GM21737 (cell line): ENCODE measurements around the gene LEFTY2.
"Not testable (repeated sequence)": the region's sequence is repeated elsewhere in the genome, so short reads cannot be mapped to it uniquely, and the experiment has no call there.

ENCODE experiments used
- ATAC-seq: cut with Tn5 transposase; IDR thresholded peaks from one replicate; pipeline ENCODE4 v1.9.1; 2021; ENCODE audit warnings: mild to moderate bottlenecking, moderate library complexity; ENCODE audit not compliant: unreplicated experiment

The LEFTY2 gene

DNA sequence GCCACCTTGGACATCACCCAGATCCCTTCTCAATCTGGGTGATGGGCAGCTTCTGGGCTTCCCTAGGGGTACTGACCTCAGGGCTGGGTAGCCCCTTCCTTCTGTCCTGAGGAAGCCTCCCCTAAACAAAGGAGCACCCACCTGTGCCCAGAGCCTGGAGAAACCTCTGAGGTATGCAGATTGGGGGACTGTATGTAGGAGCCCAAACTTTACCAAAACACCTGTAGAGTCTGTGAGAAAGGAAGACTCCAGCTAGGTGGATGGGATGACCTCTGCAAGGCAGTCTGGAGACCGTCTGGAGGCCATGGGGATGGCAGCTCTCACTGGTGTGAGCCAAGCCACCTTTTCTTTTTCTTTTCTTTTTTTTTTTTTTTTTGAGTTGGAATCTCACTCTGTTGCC lies 13.7 kb upstream of the LEFTY2 start:
- no peak for ATAC-seq

DNA sequence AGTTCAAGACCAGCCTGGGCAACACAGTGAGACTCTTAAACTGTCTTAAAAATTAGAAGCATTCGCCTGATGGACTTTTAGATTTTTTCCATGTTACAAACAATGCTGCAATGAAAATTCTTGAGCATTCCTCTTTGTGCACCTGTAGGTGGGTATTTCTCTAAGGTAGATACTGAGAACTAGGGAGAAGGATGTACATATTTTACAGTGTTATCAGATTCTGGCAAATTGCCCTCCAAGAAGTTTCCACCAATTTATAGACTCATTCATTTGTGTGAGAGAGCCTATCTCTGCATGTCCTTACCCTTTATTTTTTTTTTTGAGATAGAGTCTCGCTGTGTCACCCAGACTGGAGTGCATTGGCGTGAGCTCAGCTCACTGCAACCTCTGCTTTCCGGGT lies 12.3 kb upstream of the LEFTY2 start:
- no peak for ATAC-seq

DNA sequence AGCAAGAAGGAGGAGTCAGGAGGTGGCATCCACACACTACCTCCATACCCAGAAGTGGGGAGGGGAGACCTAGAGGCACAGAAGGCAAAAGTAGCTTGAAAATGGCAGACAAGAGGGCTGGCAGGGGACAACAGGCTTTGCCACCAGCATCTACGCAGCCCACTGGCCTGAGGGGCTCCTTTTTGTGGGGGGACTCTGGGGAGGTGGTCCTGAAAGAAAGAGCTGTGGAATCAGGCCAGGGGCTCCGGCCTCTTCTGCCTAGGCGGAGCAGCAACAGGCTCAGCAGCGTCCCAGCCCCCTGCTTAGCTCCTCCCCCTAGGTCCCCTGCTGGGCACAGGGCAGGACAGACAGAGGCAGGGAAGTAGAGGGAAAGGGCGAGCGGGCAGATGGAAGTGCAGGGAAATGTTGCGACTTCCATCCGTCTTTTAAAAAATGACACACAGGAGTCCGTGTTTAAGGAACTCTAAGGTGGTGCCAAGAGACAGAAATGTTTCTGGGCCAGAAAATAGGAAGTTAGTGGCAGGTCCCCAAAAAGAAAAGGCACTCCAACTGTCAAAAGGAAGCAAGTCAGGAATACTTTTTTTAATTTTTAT lies 10.0 kb upstream of the LEFTY2 start:
- ATAC-seq: no peak

- ATAC-seq: no peak
Measured at GRCh38 chr1:225949041-225949440, 8.0 kb upstream of the LEFTY2 start.

DNA sequence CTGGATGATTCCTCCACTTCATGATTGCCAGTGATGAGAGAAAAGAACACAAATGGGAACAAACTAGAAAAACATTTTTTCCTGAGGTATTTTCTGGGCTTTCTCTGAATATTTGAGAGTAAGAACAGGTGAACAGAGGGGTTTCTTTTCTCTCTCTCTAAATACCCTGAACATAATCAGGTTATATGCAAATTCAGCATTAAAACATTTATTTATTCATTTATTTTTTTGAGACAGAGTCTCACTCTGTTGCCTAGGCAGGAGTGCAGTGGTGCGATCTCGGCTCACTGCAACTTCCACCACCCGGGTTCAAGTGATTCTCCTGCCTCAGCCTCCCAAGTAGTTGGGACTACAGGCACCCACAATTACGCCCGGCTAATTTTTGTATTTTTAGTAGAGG lies 5.8 kb upstream of the LEFTY2 start:
- ATAC-seq: no peak

DNA sequence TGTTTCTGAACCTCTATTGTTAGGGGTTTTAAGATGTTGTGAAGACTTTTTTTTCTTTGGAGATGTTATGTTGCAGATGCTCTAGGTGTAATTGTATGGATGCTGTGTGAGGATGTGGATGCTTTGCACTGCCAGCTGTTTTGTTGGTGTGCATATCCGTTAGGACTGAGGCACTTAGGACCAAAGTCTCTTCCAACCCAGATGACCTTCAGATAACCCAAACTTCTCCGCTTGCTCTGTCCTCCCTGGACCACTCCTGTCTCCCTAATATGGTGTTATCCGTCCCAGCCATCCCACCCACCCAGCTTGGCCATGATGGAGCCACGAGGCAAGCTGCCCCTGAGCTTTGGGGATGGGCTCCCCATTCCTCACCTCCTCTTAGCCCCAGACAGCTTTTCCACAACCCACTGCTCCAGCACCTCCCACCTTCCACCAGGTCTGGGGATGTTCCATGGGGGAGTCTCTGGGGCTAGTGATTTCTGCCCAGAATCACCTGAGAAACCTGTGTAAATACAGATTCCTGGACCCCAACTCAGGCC lies 5.1 kb upstream of the LEFTY2 start:
- ATAC-seq: no peak

DNA sequence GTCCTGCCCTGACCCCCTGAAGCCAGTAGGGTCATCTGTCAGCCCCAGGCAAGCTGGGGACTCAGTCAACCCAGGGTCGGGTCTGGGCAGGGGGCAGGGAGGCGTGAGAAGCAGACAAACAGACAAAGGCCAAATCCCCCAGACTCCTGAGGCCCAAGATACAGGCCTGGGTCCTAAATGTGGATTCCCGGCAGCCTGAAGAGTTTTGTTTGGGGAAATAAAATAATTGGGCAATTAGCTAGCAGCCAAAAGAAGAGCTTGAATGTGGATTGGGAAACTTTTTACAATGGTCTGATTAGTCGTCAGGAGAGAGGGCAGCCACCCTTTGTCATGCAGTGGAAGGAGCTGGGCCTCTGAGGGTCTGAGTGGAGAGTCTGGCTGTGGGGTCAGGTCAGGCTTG lies 4.5 kb upstream of the LEFTY2 start:
- no peak for ATAC-seq

- ATAC-seq: peak; percentile 56
Measured at GRCh38 chr1:225944951-225945350, 3.9 kb upstream of the LEFTY2 start.

- no peak for ATAC-seq
Measured at GRCh38 chr1:225944387-225944786, 3.4 kb upstream of the LEFTY2 start.

- ATAC-seq: no peak
Measured at GRCh38 chr1:225943582-225943981, 2.6 kb upstream of the LEFTY2 start.

DNA sequence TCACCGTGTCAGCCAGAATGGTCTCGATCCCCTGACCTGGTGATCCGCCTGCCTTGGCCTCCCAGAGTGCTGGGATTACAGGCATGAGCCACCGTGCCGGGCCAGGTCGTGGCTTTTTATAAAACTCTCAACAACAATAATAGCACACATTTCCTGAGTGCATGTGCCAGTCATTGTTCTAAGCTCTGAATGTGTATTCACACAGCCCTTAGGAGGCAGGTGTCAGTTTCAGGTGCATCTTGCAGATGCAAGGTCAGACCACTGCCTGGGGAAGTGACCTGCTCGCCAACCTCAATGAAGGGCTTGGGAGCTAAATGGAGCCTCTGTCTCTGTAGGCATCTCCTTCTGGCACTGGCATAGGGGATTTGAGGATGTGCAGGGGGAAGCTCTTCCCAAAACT lies 1.6 kb upstream of the LEFTY2 start:
- peak; percentile 77 for ATAC-seq

DNA sequence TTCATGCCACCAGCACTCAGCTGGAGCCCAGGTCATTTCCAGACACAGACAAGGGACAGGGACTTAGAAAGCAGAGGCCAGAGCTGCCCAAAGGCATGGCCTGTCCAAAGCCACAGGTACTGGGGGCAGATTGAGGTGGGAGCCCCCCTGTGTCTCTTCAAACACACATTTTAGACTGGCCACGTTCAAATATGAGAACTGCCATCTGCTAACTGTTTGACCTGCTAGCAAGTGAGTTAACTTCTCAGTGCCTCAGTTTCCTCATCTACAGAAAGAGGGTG lies 862 bp upstream of the LEFTY2 start:
- ATAC-seq: no peak

DNA sequence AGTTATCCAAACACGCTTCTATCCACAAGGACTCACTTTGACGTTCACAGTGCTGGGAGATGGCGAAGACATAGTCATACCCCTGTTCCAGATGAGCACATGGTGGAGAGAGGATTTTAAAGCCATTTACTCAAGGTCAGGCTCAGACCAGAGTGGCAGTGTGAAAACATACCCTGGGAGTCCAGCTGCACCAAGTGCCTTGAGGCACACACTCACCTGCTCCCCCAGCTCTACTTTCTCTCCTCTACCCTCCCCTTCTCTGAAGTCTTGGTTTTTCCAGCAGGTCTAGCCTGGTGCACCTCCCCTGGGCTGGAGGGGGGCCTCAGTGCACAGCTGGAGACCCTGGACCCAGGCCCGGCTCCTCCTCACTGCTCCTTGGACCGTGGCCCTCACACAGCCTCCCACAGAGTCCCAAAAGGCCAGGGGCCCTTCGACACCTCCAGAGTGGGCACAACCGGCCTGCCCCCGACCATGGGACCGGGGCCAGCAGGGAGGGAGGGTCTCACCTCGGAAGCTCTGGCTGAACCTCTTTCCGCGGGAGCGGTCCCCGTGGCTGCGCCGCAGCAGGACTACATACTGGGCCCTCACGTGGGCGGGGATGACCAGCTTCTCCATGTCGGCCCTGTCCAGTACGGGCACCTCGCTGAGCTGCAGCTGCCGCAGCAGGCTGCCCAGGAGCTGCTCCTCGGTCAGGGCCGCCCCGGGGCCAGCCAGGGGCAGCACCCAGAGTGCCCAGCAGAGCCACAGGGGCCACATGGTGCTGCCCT lies 452 bp downstream of the LEFTY2 start:
- no peak for ATAC-seq

DNA sequence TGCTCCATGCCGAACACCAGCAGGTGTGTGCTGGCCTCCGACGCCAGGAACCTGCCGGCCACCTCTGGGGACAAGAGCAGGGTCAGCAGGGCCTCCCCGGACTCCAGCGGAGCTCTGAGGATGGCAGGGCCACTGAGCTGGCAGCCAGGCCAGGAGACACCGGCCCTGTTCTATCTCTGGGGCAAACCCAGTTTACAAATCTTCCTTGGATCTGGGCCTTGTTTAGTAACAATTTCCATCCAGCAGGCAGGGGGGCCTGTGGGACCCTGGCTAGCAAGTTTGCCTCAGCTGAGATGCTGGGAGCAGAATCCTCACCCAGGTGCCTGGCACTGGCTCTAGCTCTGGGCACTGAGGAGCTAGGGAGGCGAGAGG lies 1.1 kb downstream of the LEFTY2 start:
- not testable (repeated sequence) for ATAC-seq

- not testable (repeated sequence) for ATAC-seq
Measured at GRCh38 chr1:225939097-225939938, 1.7 kb downstream of the LEFTY2 start.

- ATAC-seq: no peak
Measured at GRCh38 chr1:225937048-225937968, 3.7 kb downstream of the LEFTY2 start.

- ATAC-seq: no peak
Measured at GRCh38 chr1:225936523-225936922, 4.5 kb downstream of the LEFTY2 start.

DNA sequence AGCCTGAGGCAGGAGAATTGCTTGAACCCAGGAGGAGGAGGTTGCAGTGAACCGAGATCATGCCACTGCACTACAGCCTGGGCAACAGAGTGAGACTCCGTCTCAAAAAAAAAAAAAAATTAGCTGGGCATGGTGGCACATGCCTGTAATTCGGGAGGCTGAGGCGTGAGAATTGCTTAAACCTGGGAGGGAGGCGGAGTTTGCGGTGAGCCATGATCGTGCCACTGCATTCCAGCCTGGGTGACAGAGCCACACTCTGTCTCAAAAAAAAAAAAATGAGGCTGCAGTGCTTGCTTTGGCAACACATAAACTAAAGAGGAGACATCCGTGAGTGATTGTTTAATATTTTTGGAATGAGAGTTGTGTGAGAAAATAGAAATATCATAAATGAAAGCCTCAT lies 4.9 kb downstream of the LEFTY2 start:
- ATAC-seq: not testable (repeated sequence)

DNA sequence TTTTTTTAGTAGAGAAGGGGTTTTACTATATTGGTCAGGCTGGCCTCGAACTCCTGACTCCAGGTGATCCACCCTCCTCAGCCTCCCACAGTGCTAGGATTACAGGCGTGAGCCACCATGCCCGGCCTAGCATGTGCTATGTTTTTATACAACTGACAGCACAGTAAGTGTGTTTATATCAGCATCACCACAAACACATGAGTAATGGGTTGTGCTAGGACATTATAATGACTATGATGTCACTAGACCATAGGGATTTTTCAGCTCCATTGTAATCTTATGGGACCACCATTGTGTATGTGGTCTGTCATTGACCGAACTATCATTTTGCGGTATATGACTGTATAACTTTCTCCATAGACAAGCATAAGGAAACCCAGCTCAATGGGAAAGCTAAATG lies 6.3 kb downstream of the LEFTY2 start:
- no peak for ATAC-seq

DNA sequence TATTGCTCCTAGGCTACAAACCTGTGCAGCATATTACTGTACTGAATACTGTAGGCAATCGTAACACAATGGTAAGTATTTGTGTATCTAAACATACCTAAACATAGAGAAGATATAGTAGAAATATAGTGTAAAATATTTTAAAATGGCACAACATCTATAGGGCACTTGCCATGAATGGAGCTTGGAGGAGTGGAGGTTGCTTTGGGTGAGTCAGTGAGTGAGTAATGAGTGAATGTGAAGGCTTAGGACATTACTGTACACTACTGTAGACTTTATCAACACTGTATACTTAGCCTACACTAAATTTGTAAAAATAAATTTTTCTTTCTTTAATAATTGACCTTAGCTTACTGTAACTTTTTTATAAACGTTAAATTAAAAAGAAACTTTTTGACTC lies 7.9 kb downstream of the LEFTY2 start:
- no peak for ATAC-seq
